ENCODE results near the gene GAS2. TPM values are rescaled to one million over a fixed set of nuclear protein-coding genes. Genes with fewer than 3 reads are reported as not detected.

GAS2 gene
- total and polyA plus RNA-seq, 2 donors (not counting 3 experiments of a cell fraction or from before 2014, with no cell fraction given) = 0.54 to 0.88 TPM

DNA sequence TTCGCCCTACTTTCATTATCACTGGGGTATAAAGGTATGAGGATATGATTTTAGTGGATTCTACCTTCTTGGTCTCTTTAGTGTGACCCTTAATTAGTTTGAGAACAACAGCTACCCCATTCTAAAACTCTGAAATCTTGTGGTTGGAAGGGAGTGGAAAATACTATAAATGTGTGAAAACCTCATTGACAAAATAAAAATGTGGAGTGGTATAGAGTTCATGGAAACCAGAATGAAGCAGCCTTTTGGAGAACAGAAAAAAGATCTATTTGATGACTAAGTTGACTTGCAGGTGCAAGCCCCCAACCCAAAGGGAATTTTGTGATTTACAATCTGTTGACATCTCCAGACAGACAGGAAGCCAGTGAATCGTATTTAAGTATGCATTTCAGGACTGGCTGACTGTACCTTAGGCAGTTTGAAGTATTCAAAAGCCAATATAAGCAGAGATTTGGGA is 75.8 kb downstream of the GAS2 start:
- CTCF ChIA-PET = no interaction called here
- DNase-seq (ENCODE audit: low read depth, low spot score) (peak; percentile 16), FAIRE-seq (no peak)
- Histone ChIP-seq H3K4me3 (replicated peaks in 1 of 3; ENCODE audit: insufficient read depth in 1 of 3, low read depth in 1 of 3, low read length in 3 of 3) (no peak overlapping the region), H3K9me1 (replicated peaks; ENCODE audit: control insufficient read depth, extremely low read depth, insufficient read depth, low read length) (no peaks in the 10 kb centered on the region), H3K79me2 (ENCODE audit: control insufficient read depth, insufficient read depth, low read length) (no peaks in the 10 kb centered on the region), H3K4me1 (ENCODE audit: control insufficient read depth, extremely low read depth, insufficient read depth, low read length) (no peaks in the 10 kb centered on the region), H4K20me1 (replicated peaks; ENCODE audit: control insufficient read depth, extremely low read depth, insufficient read depth, low read length) (no peaks in the 10 kb centered on the region), H3K36me3 (ENCODE audit: control insufficient read depth in 2 of 2, extremely low read depth in 1 of 2, insufficient read depth in 2 of 2, low read length in 2 of 2) (no peaks in the 10 kb centered on the region), H3K27ac (ENCODE audit: insufficient read depth, low read depth, low read length) (no peak overlapping the region), H2AFZ (ENCODE audit: low read depth, low read length) (no peak overlapping the region), H3K9ac (replicated peaks; ENCODE audit: extremely low read depth, insufficient read depth, low read length) (no peak overlapping the region), H3K9me3 (replicated peaks; ENCODE audit: control insufficient read depth, insufficient read depth, low read length) (no peaks in the 10 kb centered on the region), H3K27me3 (ENCODE audit: control insufficient read depth in 2 of 2, insufficient read depth in 2 of 2, low read length in 2 of 2) (peaks cover 4 to 5% of the 10 kb centered on the region in 2 experiments), H3K4me2 (ENCODE audit: insufficient read depth, low read length) (no peak overlapping the region)
- intact Hi-C loops (cut with micrococcal nuclease) (no loop called here), dilution Hi-C loops (cut with MboI; ENCODE audit: extremely low pct_ligation_motif_present, low sequenced_read_pairs) (no loop called here)
- BruUV-seq (replicated peaks) = no TSS peak
- POLR2A ChIA-PET = no interaction called here
- no peak for TF ChIP-seq POLR2AphosphoS5 (IDR thresholded peaks at IDR 0.05; ENCODE audit: insufficient read depth, low read depth, low read length)
- TF ChIP-seq FOS (IDR thresholded peaks at IDR 0.05; ENCODE audit: borderline replicate concordance, insufficient read depth, low read length) = no peak
- TF ChIP-seq GATA2 (IDR thresholded peaks at IDR 0.05; ENCODE audit: insufficient read depth, insufficient read length, low read depth, low read length) = no peak
- no peak for TF ChIP-seq EZH2 (IDR thresholded peaks at IDR 0.05; ENCODE audit: borderline replicate concordance, low read depth, low read length, severe bottlenecking)
- TF ChIP-seq, protein P1, sequence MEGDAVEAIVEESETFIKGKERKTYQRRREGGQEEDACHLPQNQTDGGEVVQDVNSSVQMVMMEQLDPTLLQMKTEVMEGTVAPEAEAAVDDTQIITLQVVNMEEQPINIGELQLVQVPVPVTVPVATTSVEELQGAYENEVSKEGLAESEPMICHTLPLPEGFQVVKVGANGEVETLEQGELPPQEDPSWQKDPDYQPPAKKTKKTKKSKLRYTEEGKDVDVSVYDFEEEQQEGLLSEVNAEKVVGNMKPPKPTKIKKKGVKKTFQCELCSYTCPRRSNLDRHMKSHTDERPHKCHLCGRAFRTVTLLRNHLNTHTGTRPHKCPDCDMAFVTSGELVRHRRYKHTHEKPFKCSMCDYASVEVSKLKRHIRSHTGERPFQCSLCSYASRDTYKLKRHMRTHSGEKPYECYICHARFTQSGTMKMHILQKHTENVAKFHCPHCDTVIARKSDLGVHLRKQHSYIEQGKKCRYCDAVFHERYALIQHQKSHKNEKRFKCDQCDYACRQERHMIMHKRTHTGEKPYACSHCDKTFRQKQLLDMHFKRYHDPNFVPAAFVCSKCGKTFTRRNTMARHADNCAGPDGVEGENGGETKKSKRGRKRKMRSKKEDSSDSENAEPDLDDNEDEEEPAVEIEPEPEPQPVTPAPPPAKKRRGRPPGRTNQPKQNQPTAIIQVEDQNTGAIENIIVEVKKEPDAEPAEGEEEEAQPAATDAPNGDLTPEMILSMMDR (IDR thresholded peaks at IDR 0.05; ENCODE audit: extremely low read depth in 1 of 2, insufficient read depth in 1 of 2, low read depth in 1 of 2, low read length in 2 of 2) = no peak
- TF ChIP-seq POLR2A (IDR thresholded peaks at IDR 0.05; ENCODE audit: low read depth, low read length) = no peak
- TF ChIP-seq, protein P2, sequence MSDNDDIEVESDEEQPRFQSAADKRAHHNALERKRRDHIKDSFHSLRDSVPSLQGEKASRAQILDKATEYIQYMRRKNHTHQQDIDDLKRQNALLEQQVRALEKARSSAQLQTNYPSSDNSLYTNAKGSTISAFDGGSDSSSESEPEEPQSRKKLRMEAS (IDR thresholded peaks at IDR 0.05; ENCODE audit: insufficient read depth, insufficient read length) = no peak
- no peak for TF ChIP-seq MYC (IDR thresholded peaks at IDR 0.05; ENCODE audit: low read depth, low read length)
- no peak for TF ChIP-seq JUN (IDR thresholded peaks at IDR 0.05; ENCODE audit: borderline replicate concordance, insufficient read depth, insufficient read length, low read depth)
